Endothelial cell (in vitro differentiated cells): ENCODE data around the gene RUNX2. TPM values are rescaled to one million over a fixed set of nuclear protein-coding genes. Genes with fewer than 3 reads are reported as not detected.

Source experiments
- DNase-seq: peaks from one replicate; pipeline ENCODE4 v3.0.0; 2021; ENCODE audit warnings: low spot score
- H3K27ac Mint-ChIP-seq: one replicate; pipeline ENCODE4 v1.8.0; 2021; ENCODE audit warnings: mixed read lengths, inconsistent platforms; ENCODE audit not compliant: unreplicated experiment
- H3K27me3 Mint-ChIP-seq: one replicate; pipeline ENCODE4 v1.8.0; 2021; ENCODE audit warnings: mild to moderate bottlenecking, moderate library complexity, mixed read lengths, inconsistent platforms; ENCODE audit not compliant: unreplicated experiment
- H3K36me3 Mint-ChIP-seq: one replicate; pipeline ENCODE4 v1.8.0; 2021; ENCODE audit warnings: mild to moderate bottlenecking, low read depth, mixed read lengths, inconsistent platforms; ENCODE audit not compliant: unreplicated experiment
- H3K4me1 Mint-ChIP-seq: one replicate; pipeline ENCODE4 v1.8.0; 2021; ENCODE audit warnings: mild to moderate bottlenecking, mixed read lengths, inconsistent platforms; ENCODE audit not compliant: unreplicated experiment
- H3K4me3 Mint-ChIP-seq: one replicate; pipeline ENCODE4 v1.8.0; 2021; ENCODE audit warnings: mild to moderate bottlenecking, mixed read lengths, inconsistent platforms; ENCODE audit not compliant: unreplicated experiment
- H3K9me3 Mint-ChIP-seq: one replicate; pipeline ENCODE4 v1.8.0; 2021; ENCODE audit warnings: mixed read lengths, inconsistent platforms; ENCODE audit not compliant: unreplicated experiment
- CTCF ChIP-seq: fragments of 200-600 bp; sonication (generic); IDR thresholded peaks from one replicate; pipeline ENCODE4 v1.5.0; 2021; ENCODE audit warnings: antibody characterized with exemption; ENCODE audit not compliant: unreplicated experiment
- total RNA-seq: library from RNA; stranded (reverse); fragmentation: NEBNext Ultra II Directional; extraction: Animal tissue kit (Norgen Biotek cat#: 25700); gene quantifications from one replicate; pipeline ENCODE4 v1.2.1, GENCODE V29; 2021; ENCODE audit not compliant: unreplicated experiment

Gene RUNX2
- total RNA-seq, 1 donor from 2014 or later = 1.8 TPM

DNA sequence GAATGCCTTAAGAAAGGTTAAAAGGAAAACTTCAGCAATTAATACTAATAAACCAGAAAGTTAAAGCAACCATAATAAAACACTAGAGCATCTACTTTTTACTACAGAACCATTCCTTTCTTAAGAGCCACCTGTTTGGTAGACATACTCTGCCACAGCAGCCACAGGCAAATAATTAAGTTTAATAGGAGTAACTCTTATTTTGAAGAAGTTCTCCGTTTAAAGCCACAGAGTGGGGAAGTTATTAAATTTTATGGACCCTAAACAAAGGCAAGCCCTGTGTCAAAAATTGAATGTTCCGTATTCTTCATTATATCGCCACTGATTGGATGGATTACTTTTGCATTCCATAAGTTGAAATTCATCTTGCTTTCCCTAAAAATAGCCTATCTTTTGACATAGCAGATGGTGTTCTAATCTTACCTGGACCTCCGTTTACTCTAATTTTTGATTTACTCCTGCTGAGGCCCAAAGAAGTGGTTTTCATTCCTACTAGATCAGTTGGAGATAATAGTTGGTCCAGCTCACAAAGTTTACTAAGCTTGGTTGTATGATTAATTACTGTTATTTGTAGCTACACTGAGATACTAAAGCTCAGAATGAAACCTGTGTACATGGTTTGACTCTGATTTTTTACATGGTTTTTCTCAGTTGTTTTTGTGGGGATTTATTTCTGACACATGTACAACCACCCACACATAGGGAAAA lies 190.0 kb downstream of the RUNX2 start:
- TF ChIP-seq CTCF = no peak
- no peaks in the 10 kb centered on the region for H3K9me3 Mint-ChIP-seq
- H3K27ac Mint-ChIP-seq = no peak overlapping the region
- H3K27me3 Mint-ChIP-seq = peaks cover 2% of the 10 kb centered on the region
- DNase-seq = no peak
- no peak overlapping the region for H3K4me3 Mint-ChIP-seq
- peaks cover 24% of the 10 kb centered on the region for H3K4me1 Mint-ChIP-seq
- no peaks in the 10 kb centered on the region for H3K36me3 Mint-ChIP-seq

GRCh38 chr6:45521226-45521625 lies 193.1 kb downstream of the RUNX2 start:
- Mint-ChIP-seq H3K27me3 (peaks cover 2% of the 10 kb centered on the region), H3K9me3 (no peaks in the 10 kb centered on the region), H3K4me3 (no peak overlapping the region), H3K36me3 (no peaks in the 10 kb centered on the region), H3K27ac (no peak overlapping the region), H3K4me1 (peaks cover 16% of the 10 kb centered on the region)
- TF ChIP-seq CTCF = no peak
- no peak for DNase-seq

GRCh38 chr6:45522486-45522885 lies 194.4 kb downstream of the RUNX2 start:
- TF ChIP-seq CTCF = no peak
- Mint-ChIP-seq H3K36me3 (peaks cover 4% of the 10 kb centered on the region), H3K27ac (no peak overlapping the region), H3K4me1 (peaks cover 16% of the 10 kb centered on the region), H3K4me3 (no peak overlapping the region), H3K9me3 (no peaks in the 10 kb centered on the region), H3K27me3 (peaks cover 2% of the 10 kb centered on the region)
- DNase-seq = no peak

GRCh38 chr6:45527210-45527609 lies 199.1 kb downstream of the RUNX2 start:
- H3K4me3 Mint-ChIP-seq = no peak overlapping the region
- H3K36me3 Mint-ChIP-seq = peaks cover 4% of the 10 kb centered on the region
- no peak for DNase-seq
- no peaks in the 10 kb centered on the region for H3K27me3 Mint-ChIP-seq
- TF ChIP-seq CTCF = no peak
- H3K9me3 Mint-ChIP-seq = no peaks in the 10 kb centered on the region
- H3K4me1 Mint-ChIP-seq = no peaks in the 10 kb centered on the region
- H3K27ac Mint-ChIP-seq = no peak overlapping the region

DNA sequence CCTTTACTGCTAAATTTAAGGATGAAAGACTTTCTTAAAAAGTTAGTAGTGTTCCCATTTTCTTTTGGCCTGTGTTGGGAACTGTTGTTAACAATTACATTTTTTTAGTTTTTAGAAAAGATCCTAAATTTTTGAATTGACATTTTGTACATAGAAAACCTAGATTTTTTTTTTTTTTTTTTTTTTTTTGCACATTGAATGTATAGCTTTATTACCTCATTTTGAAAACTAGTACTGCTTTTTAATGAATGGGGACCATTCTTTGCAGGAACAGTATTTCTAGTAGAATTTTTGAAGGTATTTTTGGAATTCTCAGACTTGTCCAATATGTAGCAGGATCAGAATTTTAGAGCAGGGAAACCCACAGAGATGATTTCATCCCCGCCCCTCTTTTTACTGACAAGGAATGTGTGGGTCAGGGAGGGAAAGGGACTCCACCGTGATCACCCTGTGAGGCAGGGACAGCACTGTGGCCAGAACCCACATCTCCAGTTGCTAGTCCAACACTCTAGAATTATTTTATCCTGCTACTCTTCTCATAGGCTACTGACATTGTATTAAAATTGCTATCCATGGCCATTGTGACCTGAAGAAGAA lies 204.0 kb downstream of the RUNX2 start:
- Mint-ChIP-seq H3K4me3 (no peak overlapping the region), H3K9me3 (no peaks in the 10 kb centered on the region), H3K27me3 (no peaks in the 10 kb centered on the region), H3K4me1 (peaks cover 24% of the 10 kb centered on the region), H3K27ac (no peak overlapping the region), H3K36me3 (no peaks in the 10 kb centered on the region)
- TF ChIP-seq CTCF = no peak
- no peak for DNase-seq
